H9 (cell line): ENCODE data around the gene KRTAP2-1. TPM values are rescaled to one million over a fixed set of nuclear protein-coding genes. Genes with fewer than 3 reads are reported as not detected.

Experiments used
- DNase-seq: peaks from one replicate; pipeline ENCODE4 v3.0.0-alpha.2; 2017
- H2AFZ ChIP-seq: one replicate; pipeline ENCODE4 v1.6.1; 2013; ENCODE audit warnings: mild to moderate bottlenecking, low read length, control low read depth, moderate library complexity
- H2AK5ac ChIP-seq: 2 replicates; pipeline ENCODE4 v1.6.1; 2013; ENCODE audit warnings: low read length, control low read depth, mixed read lengths; ENCODE audit not compliant: insufficient read length
- H2BK120ac ChIP-seq: one replicate; pipeline ENCODE4 v1.6.1; 2013; ENCODE audit warnings: low read depth, mild to moderate bottlenecking, low read length, control low read depth, inconsistent platforms; ENCODE audit not compliant: poor library complexity, severe bottlenecking
- H2BK12ac ChIP-seq: 2 replicates; pipeline ENCODE4 v1.6.1; 2013; ENCODE audit warnings: low read length, control low read depth, mixed read lengths, low read depth; ENCODE audit not compliant: insufficient read length
- H2BK15ac ChIP-seq: 2 replicates; pipeline ENCODE4 v1.6.1; 2013; ENCODE audit warnings: low read depth, low read length, control low read depth
- H2BK20ac ChIP-seq: one replicate; pipeline ENCODE4 v1.6.1; 2013; ENCODE audit warnings: low read depth, mild to moderate bottlenecking, low read length, control low read depth, inconsistent platforms; ENCODE audit not compliant: poor library complexity, severe bottlenecking
- H2BK5ac ChIP-seq: 2 replicates; pipeline ENCODE4 v1.6.1; 2013; ENCODE audit warnings: low read length, control low read depth, mixed read lengths; ENCODE audit not compliant: insufficient read length
- H3K14ac ChIP-seq: 2 replicates; pipeline ENCODE4 v1.6.1; 2013; ENCODE audit warnings: low read length, control low read depth; ENCODE audit not compliant: insufficient read depth
- H3K18ac ChIP-seq: 2 replicates; pipeline ENCODE4 v1.6.1; 2013; ENCODE audit warnings: low read depth, mild to moderate bottlenecking, mixed read lengths, low read length, control low read depth; ENCODE audit not compliant: insufficient read length
- H3K23ac ChIP-seq: 2 replicates; pipeline ENCODE4 v1.6.1; 2013; ENCODE audit warnings: low read length, control low read depth, mixed read lengths, low read depth; ENCODE audit not compliant: insufficient read length
- H3K23me2 ChIP-seq: 2 replicates; pipeline ENCODE4 v1.6.1; 2013; ENCODE audit warnings: low read depth, mild to moderate bottlenecking, mixed read lengths, low read length, control low read depth; ENCODE audit not compliant: insufficient read length, poor library complexity, severe bottlenecking
- H3K27ac ChIP-seq: 2 replicates; pipeline ENCODE4 v1.5.1; 2013; ENCODE audit warnings: low read length, control low read depth, mixed read lengths, low read depth; ENCODE audit not compliant: insufficient read length
- H3K27me3 ChIP-seq: 2 replicates; pipeline ENCODE4 v1.6.1; 2013; ENCODE audit warnings: low read length, control low read depth, inconsistent platforms; ENCODE audit not compliant: insufficient read depth
- H3K4ac ChIP-seq: 2 replicates; pipeline ENCODE4 v1.6.1; 2013; ENCODE audit warnings: low read depth, mild to moderate bottlenecking, control low read depth, inconsistent platforms, low read length, moderate library complexity
- H3K4me1 ChIP-seq: 2 replicates; pipeline ENCODE4 v1.6.1; 2013; ENCODE audit warnings: low read length, control low read depth, inconsistent platforms; ENCODE audit not compliant: insufficient read depth
- H3K4me2 ChIP-seq: 2 replicates; pipeline ENCODE4 v1.6.1; 2013; ENCODE audit warnings: low read length, control low read depth, mixed read lengths; ENCODE audit not compliant: insufficient read length, insufficient read depth
- H3K56ac ChIP-seq: 2 replicates; pipeline ENCODE4 v1.6.1; 2013; ENCODE audit warnings: low read depth, mild to moderate bottlenecking, mixed read lengths, low read length, control low read depth; ENCODE audit not compliant: insufficient read length
- H3K79me1 ChIP-seq: 2 replicates; pipeline ENCODE4 v1.6.1; 2013; ENCODE audit warnings: low read depth, mild to moderate bottlenecking, moderate library complexity, low read length, control low read depth, inconsistent platforms; ENCODE audit not compliant: insufficient read depth, poor library complexity, severe bottlenecking
- H3K79me2 ChIP-seq: 2 replicates; pipeline ENCODE4 v1.6.1; 2013; ENCODE audit warnings: low read length, control low read depth, inconsistent platforms; ENCODE audit not compliant: insufficient read depth
- H3K9ac ChIP-seq: 2 replicates; pipeline ENCODE4 v1.6.1; 2013; ENCODE audit warnings: low read length, control low read depth, mixed read lengths; ENCODE audit not compliant: insufficient read length; ENCODE audit errors: extremely low read depth
- H3K9me3 ChIP-seq: one replicate; pipeline ENCODE4 v1.6.1; 2013; ENCODE audit warnings: low read depth, low read length, inconsistent platforms; ENCODE audit not compliant: control insufficient read depth
- H3T11ph ChIP-seq: one replicate; pipeline ENCODE4 v1.6.1; 2013; ENCODE audit warnings: mild to moderate bottlenecking, low read length, control low read depth, inconsistent platforms
- H4K20me1 ChIP-seq: one replicate; pipeline ENCODE4 v1.6.1; 2013; ENCODE audit not compliant: control insufficient read depth, insufficient read length, insufficient read depth
- H4K5ac ChIP-seq: 2 replicates; pipeline ENCODE4 v1.6.1; 2013; ENCODE audit warnings: low read depth, mild to moderate bottlenecking, mixed read lengths, low read length, control low read depth; ENCODE audit not compliant: insufficient read length
- H4K8ac ChIP-seq: replicated peaks from 2 replicates; pipeline ENCODE4 v1.6.1; 2013; ENCODE audit warnings: low read length, control low read depth, mixed read lengths, low read depth; ENCODE audit not compliant: insufficient read length
- H4K91ac ChIP-seq: 2 replicates; pipeline ENCODE4 v1.6.1; 2013; ENCODE audit warnings: low read depth, mild to moderate bottlenecking, moderate library complexity, mixed read lengths, low read length, control low read depth; ENCODE audit not compliant: insufficient read length
- H3K27ac Mint-ChIP-seq, 3 experiments: 2 replicates in 2 of 3; 3 replicates in 1 of 3; pipeline ENCODE4 v1.8.0; 2020 to 2021; ENCODE audit warnings: mixed read lengths in 3 of 3, mild to moderate bottlenecking in 1 of 3, moderate library complexity in 1 of 3
- H3K27me3 Mint-ChIP-seq: 2 replicates; pipeline ENCODE4 v1.8.0; 2021; ENCODE audit warnings: low read depth, mild to moderate bottlenecking, moderate library complexity, mixed read lengths
- H3K36me3 Mint-ChIP-seq, 3 experiments: 2 replicates in 2 of 3; 3 replicates in 1 of 3; pipeline ENCODE4 v1.8.0; 2020 to 2021; ENCODE audit warnings: low read depth in 3 of 3, mixed read lengths in 3 of 3; ENCODE audit not compliant: insufficient read depth in 1 of 3
- H3K4me1 Mint-ChIP-seq, 2 experiments: 2 replicates each; pipeline ENCODE4 v1.8.0; 2020; ENCODE audit warnings: mixed read lengths in 2 of 2
- H3K4me3 Mint-ChIP-seq, 2 experiments: 2 replicates in 1 of 2; 3 replicates in 1 of 2; pipeline ENCODE4 v1.8.0; 2020 to 2021; ENCODE audit warnings: mild to moderate bottlenecking in 2 of 2, mixed read lengths in 2 of 2, moderate library complexity in 1 of 2
- H3K9me3 Mint-ChIP-seq, 2 experiments: 2 replicates in 1 of 2; 3 replicates in 1 of 2; pipeline ENCODE4 v1.8.0; 2020; ENCODE audit warnings: mild to moderate bottlenecking in 2 of 2, mixed read lengths in 2 of 2, moderate library complexity in 1 of 2
- CTCF ChIP-seq: fragments of 200-600 bp; sonication (generic); conservative IDR thresholded peaks from 3 replicates; pipeline ENCODE4 v1.8.0; 2021; ENCODE audit warnings: antibody characterized with exemption, mild to moderate bottlenecking
- WGBS: extraction: QIAGEN DNeasy Blood & Tissue Kit; methylation state at CpG from one replicate; pipeline ENCODE4 v1.1.7; 2013; ENCODE audit warnings: missing lambda C conversion rate, low lambda C conversion rate, mixed read lengths; ENCODE audit not compliant: insufficient read length; ENCODE audit errors: extremely low coverage; 5-methylcytosine and 5-hydroxymethylcytosine counted together
- total RNA-seq: library from RNA; stranded (reverse); gene quantifications from 2 replicates; pipeline ENCODE4 v1.2.1, GENCODE V29; 2021

The KRTAP2-1 gene
- total RNA-seq, 1 experiment from 2014 or later, result not detected

DNA sequence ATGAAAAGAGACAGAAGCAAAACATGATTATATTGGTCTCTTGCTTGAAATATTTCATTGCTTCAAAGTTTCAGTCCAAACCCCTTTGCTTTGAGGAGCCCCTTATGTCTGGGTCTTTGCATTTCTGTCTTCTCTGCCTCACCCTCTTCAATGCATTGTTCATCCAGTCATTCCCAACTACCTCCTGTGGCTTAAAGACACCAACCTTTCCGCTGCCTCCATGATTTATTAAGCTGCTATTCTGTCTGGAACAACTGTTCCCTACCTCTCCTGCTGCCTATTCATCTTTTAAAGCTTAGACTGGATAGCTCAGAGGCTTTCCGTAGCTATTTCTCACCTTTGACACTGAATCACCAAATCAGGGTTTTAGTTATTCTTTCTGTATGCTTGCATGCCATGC is 49.8 kb downstream of the KRTAP2-1 start:
- Mint-ChIP-seq H3K27ac (no peak overlapping the region), H3K27me3 (no peaks in the 10 kb centered on the region; the same call in 1 of the 2 replicates), H3K4me3 (no peak overlapping the region), H3K9me3 (no peaks in the 10 kb centered on the region), H3K4me1 (peaks cover 0 to 3% of the 10 kb centered on the region in 2 experiments; a peak in 1 of 4 replicates), H3K36me3 (no peaks in the 10 kb centered on the region; a peak in 1 of 7 replicates)
- H2BK5ac ChIP-seq, result no peak overlapping the region
- no peak for TF ChIP-seq CTCF
- no peak overlapping the region for H3K4me2 ChIP-seq
- no peak overlapping the region for H3K23ac ChIP-seq
- no peak overlapping the region for H3K9ac ChIP-seq
- H3K27ac ChIP-seq, result no peak overlapping the region
- no peak overlapping the region for H2BK12ac ChIP-seq
- H2BK20ac ChIP-seq, result no peak overlapping the region
- H3K79me2 ChIP-seq, result no peaks in the 10 kb centered on the region
- H3K4ac ChIP-seq, result no peak overlapping the region
- no peak overlapping the region for H2BK15ac ChIP-seq
- no peak overlapping the region for H3T11ph ChIP-seq
- H4K5ac ChIP-seq, result no peak overlapping the region
- H2BK120ac ChIP-seq, result no peak overlapping the region
- H3K9me3 ChIP-seq, result no peaks in the 10 kb centered on the region
- WGBS, result no CpG with 5 or more reads among the region's 2 CpGs
- no peaks in the 10 kb centered on the region for H3K79me1 ChIP-seq
- H3K18ac ChIP-seq, result no peak overlapping the region
- no peak overlapping the region for H3K14ac ChIP-seq
- no peak for DNase-seq
- H3K56ac ChIP-seq, result no peak overlapping the region
- H4K8ac ChIP-seq, result no peak overlapping the region
- no peak overlapping the region for H2AFZ ChIP-seq
- no peaks in the 10 kb centered on the region for H3K4me1 ChIP-seq
- no peak overlapping the region for H4K91ac ChIP-seq
- no peaks in the 10 kb centered on the region for H4K20me1 ChIP-seq
- no peaks in the 10 kb centered on the region for H3K27me3 ChIP-seq
- H3K23me2 ChIP-seq, result no peaks in the 10 kb centered on the region
- H2AK5ac ChIP-seq, result no peak overlapping the region
